H9 (cell line): ENCODE results near the gene ADCK2. TPM values are rescaled to one million over a fixed set of nuclear protein-coding genes. Genes with fewer than 3 reads are reported as not detected.

Experiments
- DNase-seq: peaks from one replicate; pipeline ENCODE4 v3.0.0-alpha.2; 2017
- H2AFZ ChIP-seq: one replicate; pipeline ENCODE4 v1.6.1; 2013; ENCODE audit warnings: mild to moderate bottlenecking, low read length, control low read depth, moderate library complexity
- H2AK5ac ChIP-seq: 2 replicates; pipeline ENCODE4 v1.6.1; 2013; ENCODE audit warnings: low read length, control low read depth, mixed read lengths; ENCODE audit not compliant: insufficient read length
- H2BK120ac ChIP-seq: one replicate; pipeline ENCODE4 v1.6.1; 2013; ENCODE audit warnings: low read depth, mild to moderate bottlenecking, low read length, control low read depth, inconsistent platforms; ENCODE audit not compliant: poor library complexity, severe bottlenecking
- H2BK12ac ChIP-seq: 2 replicates; pipeline ENCODE4 v1.6.1; 2013; ENCODE audit warnings: low read length, control low read depth, mixed read lengths, low read depth; ENCODE audit not compliant: insufficient read length
- H2BK15ac ChIP-seq: 2 replicates; pipeline ENCODE4 v1.6.1; 2013; ENCODE audit warnings: low read depth, low read length, control low read depth
- H2BK20ac ChIP-seq: one replicate; pipeline ENCODE4 v1.6.1; 2013; ENCODE audit warnings: low read depth, mild to moderate bottlenecking, low read length, control low read depth, inconsistent platforms; ENCODE audit not compliant: poor library complexity, severe bottlenecking
- H2BK5ac ChIP-seq: 2 replicates; pipeline ENCODE4 v1.6.1; 2013; ENCODE audit warnings: low read length, control low read depth, mixed read lengths; ENCODE audit not compliant: insufficient read length
- H3K14ac ChIP-seq: 2 replicates; pipeline ENCODE4 v1.6.1; 2013; ENCODE audit warnings: low read length, control low read depth; ENCODE audit not compliant: insufficient read depth
- H3K18ac ChIP-seq: 2 replicates; pipeline ENCODE4 v1.6.1; 2013; ENCODE audit warnings: low read depth, mild to moderate bottlenecking, mixed read lengths, low read length, control low read depth; ENCODE audit not compliant: insufficient read length
- H3K23ac ChIP-seq: 2 replicates; pipeline ENCODE4 v1.6.1; 2013; ENCODE audit warnings: low read length, control low read depth, mixed read lengths, low read depth; ENCODE audit not compliant: insufficient read length
- H3K23me2 ChIP-seq: 2 replicates; pipeline ENCODE4 v1.6.1; 2013; ENCODE audit warnings: low read depth, mild to moderate bottlenecking, mixed read lengths, low read length, control low read depth; ENCODE audit not compliant: insufficient read length, poor library complexity, severe bottlenecking
- H3K27ac ChIP-seq: 2 replicates; pipeline ENCODE4 v1.5.1; 2013; ENCODE audit warnings: low read length, control low read depth, mixed read lengths, low read depth; ENCODE audit not compliant: insufficient read length
- H3K27me3 ChIP-seq: 2 replicates; pipeline ENCODE4 v1.6.1; 2013; ENCODE audit warnings: low read length, control low read depth, inconsistent platforms; ENCODE audit not compliant: insufficient read depth
- H3K4ac ChIP-seq: 2 replicates; pipeline ENCODE4 v1.6.1; 2013; ENCODE audit warnings: low read depth, mild to moderate bottlenecking, control low read depth, inconsistent platforms, low read length, moderate library complexity
- H3K4me1 ChIP-seq: 2 replicates; pipeline ENCODE4 v1.6.1; 2013; ENCODE audit warnings: low read length, control low read depth, inconsistent platforms; ENCODE audit not compliant: insufficient read depth
- H3K4me2 ChIP-seq: 2 replicates; pipeline ENCODE4 v1.6.1; 2013; ENCODE audit warnings: low read length, control low read depth, mixed read lengths; ENCODE audit not compliant: insufficient read length, insufficient read depth
- H3K56ac ChIP-seq: 2 replicates; pipeline ENCODE4 v1.6.1; 2013; ENCODE audit warnings: low read depth, mild to moderate bottlenecking, mixed read lengths, low read length, control low read depth; ENCODE audit not compliant: insufficient read length
- H3K79me1 ChIP-seq: 2 replicates; pipeline ENCODE4 v1.6.1; 2013; ENCODE audit warnings: low read depth, mild to moderate bottlenecking, moderate library complexity, low read length, control low read depth, inconsistent platforms; ENCODE audit not compliant: insufficient read depth, poor library complexity, severe bottlenecking
- H3K79me2 ChIP-seq: 2 replicates; pipeline ENCODE4 v1.6.1; 2013; ENCODE audit warnings: low read length, control low read depth, inconsistent platforms; ENCODE audit not compliant: insufficient read depth
- H3K9ac ChIP-seq: 2 replicates; pipeline ENCODE4 v1.6.1; 2013; ENCODE audit warnings: low read length, control low read depth, mixed read lengths; ENCODE audit not compliant: insufficient read length; ENCODE audit errors: extremely low read depth
- H3K9me3 ChIP-seq: one replicate; pipeline ENCODE4 v1.6.1; 2013; ENCODE audit warnings: low read depth, low read length, inconsistent platforms; ENCODE audit not compliant: control insufficient read depth
- H3T11ph ChIP-seq: one replicate; pipeline ENCODE4 v1.6.1; 2013; ENCODE audit warnings: mild to moderate bottlenecking, low read length, control low read depth, inconsistent platforms
- H4K20me1 ChIP-seq: one replicate; pipeline ENCODE4 v1.6.1; 2013; ENCODE audit not compliant: control insufficient read depth, insufficient read length, insufficient read depth
- H4K5ac ChIP-seq: 2 replicates; pipeline ENCODE4 v1.6.1; 2013; ENCODE audit warnings: low read depth, mild to moderate bottlenecking, mixed read lengths, low read length, control low read depth; ENCODE audit not compliant: insufficient read length
- H4K8ac ChIP-seq: replicated peaks from 2 replicates; pipeline ENCODE4 v1.6.1; 2013; ENCODE audit warnings: low read length, control low read depth, mixed read lengths, low read depth; ENCODE audit not compliant: insufficient read length
- H4K91ac ChIP-seq: 2 replicates; pipeline ENCODE4 v1.6.1; 2013; ENCODE audit warnings: low read depth, mild to moderate bottlenecking, moderate library complexity, mixed read lengths, low read length, control low read depth; ENCODE audit not compliant: insufficient read length
- H3K27ac Mint-ChIP-seq, 3 experiments: 2 replicates in 2 of 3; 3 replicates in 1 of 3; pipeline ENCODE4 v1.8.0; 2020 to 2021; ENCODE audit warnings: mixed read lengths in 3 of 3, mild to moderate bottlenecking in 1 of 3, moderate library complexity in 1 of 3
- H3K27me3 Mint-ChIP-seq: 2 replicates; pipeline ENCODE4 v1.8.0; 2021; ENCODE audit warnings: low read depth, mild to moderate bottlenecking, moderate library complexity, mixed read lengths
- H3K36me3 Mint-ChIP-seq, 3 experiments: 2 replicates in 2 of 3; 3 replicates in 1 of 3; pipeline ENCODE4 v1.8.0; 2020 to 2021; ENCODE audit warnings: low read depth in 3 of 3, mixed read lengths in 3 of 3; ENCODE audit not compliant: insufficient read depth in 1 of 3
- H3K4me1 Mint-ChIP-seq, 2 experiments: 2 replicates each; pipeline ENCODE4 v1.8.0; 2020; ENCODE audit warnings: mixed read lengths in 2 of 2
- H3K4me3 Mint-ChIP-seq, 2 experiments: 2 replicates in 1 of 2; 3 replicates in 1 of 2; pipeline ENCODE4 v1.8.0; 2020 to 2021; ENCODE audit warnings: mild to moderate bottlenecking in 2 of 2, mixed read lengths in 2 of 2, moderate library complexity in 1 of 2
- H3K9me3 Mint-ChIP-seq, 2 experiments: 2 replicates in 1 of 2; 3 replicates in 1 of 2; pipeline ENCODE4 v1.8.0; 2020; ENCODE audit warnings: mild to moderate bottlenecking in 2 of 2, mixed read lengths in 2 of 2, moderate library complexity in 1 of 2
- CTCF ChIP-seq: fragments of 200-600 bp; sonication (generic); conservative IDR thresholded peaks from 3 replicates; pipeline ENCODE4 v1.8.0; 2021; ENCODE audit warnings: antibody characterized with exemption, mild to moderate bottlenecking
- WGBS: extraction: QIAGEN DNeasy Blood & Tissue Kit; methylation state at CpG from one replicate; pipeline ENCODE4 v1.1.7; 2013; ENCODE audit warnings: missing lambda C conversion rate, low lambda C conversion rate, mixed read lengths; ENCODE audit not compliant: insufficient read length; ENCODE audit errors: extremely low coverage; 5-methylcytosine and 5-hydroxymethylcytosine counted together
- total RNA-seq: library from RNA; stranded (reverse); gene quantifications from 2 replicates; pipeline ENCODE4 v1.2.1, GENCODE V29; 2021

The ADCK2 gene
- total RNA-seq, 1 experiment from 2014 or later = 12.4 TPM

DNA sequence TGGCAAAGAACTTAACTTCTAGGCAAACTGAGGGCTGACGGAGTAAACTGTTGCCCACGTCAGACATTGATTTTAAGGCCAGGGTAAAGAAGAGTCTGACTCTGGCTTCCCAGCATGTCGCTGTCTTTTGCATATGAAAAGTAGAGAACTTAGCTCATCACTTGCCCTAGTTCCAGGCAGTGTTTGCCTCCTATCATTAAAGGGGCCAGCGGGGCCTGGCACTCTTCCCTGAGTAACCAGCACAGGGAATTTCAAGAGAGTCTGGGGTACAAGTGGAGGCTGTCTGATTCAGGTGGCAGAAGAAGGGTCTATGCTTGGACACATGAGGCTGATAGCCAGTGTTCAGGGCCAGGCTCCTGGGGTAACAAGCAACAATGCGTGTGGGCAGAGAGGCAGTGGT, 36.9 kb upstream of the ADCK2 start:
- Histone ChIP-seq H3K27me3 (no peaks in the 10 kb centered on the region), H2BK5ac (no peak overlapping the region), H4K20me1 (no peaks in the 10 kb centered on the region), H3T11ph (no peak overlapping the region), H3K56ac (no peak overlapping the region), H2BK15ac (no peak overlapping the region), H3K23me2 (peaks cover 9% of the 10 kb centered on the region), H4K91ac (no peak overlapping the region), H3K4me2 (peak overlapping the region; percentile 7), H3K27ac (peak overlapping the region; percentile 1), H3K9ac (no peak overlapping the region), H2BK120ac (no peak overlapping the region), H4K8ac (no peak overlapping the region), H3K23ac (no peak overlapping the region), H3K9me3 (no peaks in the 10 kb centered on the region), H3K79me2 (peaks cover 3% of the 10 kb centered on the region; the same call in 1 of the 2 replicates), H2BK20ac (no peak overlapping the region), H4K5ac (no peak overlapping the region), H3K4me1 (peaks cover 14% of the 10 kb centered on the region; the same call in 1 of the 2 replicates), H3K4ac (no peak overlapping the region), H3K14ac (no peak overlapping the region), H2AK5ac (no peak overlapping the region), H3K79me1 (no peaks in the 10 kb centered on the region), H2AFZ (no peak overlapping the region), H2BK12ac (no peak overlapping the region), H3K18ac (no peak overlapping the region)
- Mint-ChIP-seq H3K4me3 (peak overlapping the region in 1 of 2 experiments; percentile 22; a peak in 2 of 5 replicates), H3K36me3 (no peaks in the 10 kb centered on the region), H3K27me3 (peaks cover 19% of the 10 kb centered on the region), H3K4me1 (peaks cover 46 to 50% of the 10 kb centered on the region in 2 experiments), H3K9me3 (no peaks in the 10 kb centered on the region), H3K27ac (peak overlapping the region; percentile 76 to 94 (median 85))
- peak; percentile 43 for DNase-seq
- no CpG with 5 or more reads among the region's 5 CpGs for WGBS
- no peak for TF ChIP-seq CTCF
